ENCODE data around the gene GPR32. TPM values are rescaled to one million over a fixed set of nuclear protein-coding genes. Genes with fewer than 3 reads are reported as not detected.

The GPR32 gene
- total RNA-seq, 1 donor from 2014 or later = not detected

DNA sequence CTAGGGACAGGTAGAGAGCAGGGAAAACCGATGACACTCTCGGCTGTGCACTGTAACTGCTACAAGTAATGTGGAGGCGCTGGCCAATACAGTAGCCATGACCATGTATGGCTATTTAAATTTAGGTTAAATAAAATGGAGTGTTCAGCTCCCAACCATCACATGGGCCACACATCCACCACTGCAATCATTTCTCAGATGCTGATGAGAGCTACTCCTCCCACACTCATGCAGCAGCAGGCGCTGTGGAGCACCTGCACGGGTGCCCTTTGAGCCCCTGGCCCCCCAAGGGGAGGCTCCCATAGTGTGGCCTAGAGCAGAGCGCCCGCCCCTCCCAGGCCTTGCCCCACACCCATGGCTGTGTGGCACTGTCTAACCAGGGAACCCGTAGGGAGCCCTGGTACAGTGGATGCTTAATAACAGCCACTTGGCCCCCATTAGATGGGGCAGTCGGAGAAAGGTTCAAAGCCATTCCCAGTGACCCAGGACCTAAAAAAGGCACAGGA is 25.9 kb downstream of the GPR32 start:
- TF ChIP-seq, protein P1, sequence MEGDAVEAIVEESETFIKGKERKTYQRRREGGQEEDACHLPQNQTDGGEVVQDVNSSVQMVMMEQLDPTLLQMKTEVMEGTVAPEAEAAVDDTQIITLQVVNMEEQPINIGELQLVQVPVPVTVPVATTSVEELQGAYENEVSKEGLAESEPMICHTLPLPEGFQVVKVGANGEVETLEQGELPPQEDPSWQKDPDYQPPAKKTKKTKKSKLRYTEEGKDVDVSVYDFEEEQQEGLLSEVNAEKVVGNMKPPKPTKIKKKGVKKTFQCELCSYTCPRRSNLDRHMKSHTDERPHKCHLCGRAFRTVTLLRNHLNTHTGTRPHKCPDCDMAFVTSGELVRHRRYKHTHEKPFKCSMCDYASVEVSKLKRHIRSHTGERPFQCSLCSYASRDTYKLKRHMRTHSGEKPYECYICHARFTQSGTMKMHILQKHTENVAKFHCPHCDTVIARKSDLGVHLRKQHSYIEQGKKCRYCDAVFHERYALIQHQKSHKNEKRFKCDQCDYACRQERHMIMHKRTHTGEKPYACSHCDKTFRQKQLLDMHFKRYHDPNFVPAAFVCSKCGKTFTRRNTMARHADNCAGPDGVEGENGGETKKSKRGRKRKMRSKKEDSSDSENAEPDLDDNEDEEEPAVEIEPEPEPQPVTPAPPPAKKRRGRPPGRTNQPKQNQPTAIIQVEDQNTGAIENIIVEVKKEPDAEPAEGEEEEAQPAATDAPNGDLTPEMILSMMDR (conservative IDR thresholded peaks at IDR 0.05) = no peak
- Mint-ChIP-seq H3K27ac (no peak overlapping the region), H3K4me1 (ENCODE audit: unreplicated experiment) (peaks cover 4% of the 10 kb centered on the region), H3K9me3 (no peaks in the 10 kb centered on the region), H3K36me3 (peaks cover 5% of the 10 kb centered on the region), H3K27me3 (no peaks in the 10 kb centered on the region), H3K4me3 (no peak overlapping the region)
- no peak for DNase-seq (ENCODE audit: extremely low spot score, unreplicated experiment)

DNA sequence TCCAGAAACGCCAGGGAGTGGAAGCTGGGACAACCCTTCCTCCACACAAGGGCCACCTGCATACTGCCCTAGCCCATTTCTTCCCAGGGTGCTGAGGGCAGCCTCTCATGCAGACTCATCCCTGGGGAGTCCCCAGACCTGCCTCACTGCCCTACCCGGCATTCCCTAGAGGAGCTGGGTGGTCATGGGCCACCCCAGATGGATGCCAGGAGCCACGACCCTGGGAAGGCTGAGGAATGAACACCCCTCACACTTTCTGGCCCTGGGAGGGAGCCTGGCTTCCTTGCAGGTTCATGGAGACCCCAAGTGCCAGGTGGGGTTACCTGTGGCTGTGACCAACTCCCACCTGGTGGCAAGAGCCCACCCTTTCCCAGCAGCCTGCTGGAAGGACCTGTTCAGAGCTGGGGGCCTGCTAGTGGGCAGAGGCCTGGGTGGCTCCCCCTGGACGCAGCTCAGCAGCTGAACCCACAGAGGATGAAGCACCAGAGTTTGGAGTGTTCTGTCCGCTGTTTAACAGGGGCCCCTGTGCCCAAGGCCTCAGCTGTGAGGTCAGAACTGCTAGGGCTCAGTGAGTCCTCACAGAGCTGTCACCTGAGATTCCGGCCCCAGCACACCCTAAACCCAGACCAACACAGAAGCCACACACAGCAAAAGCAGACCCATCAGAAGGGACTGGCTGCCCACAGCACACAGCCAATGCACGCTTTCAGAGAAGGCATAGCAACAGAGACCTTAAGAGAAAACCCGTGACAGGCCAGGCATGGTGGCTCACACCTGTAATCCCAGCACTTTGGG is 26.6 kb downstream of the GPR32 start:
- H3K27ac Mint-ChIP-seq = no peak overlapping the region
- no peak for DNase-seq (ENCODE audit: extremely low spot score, unreplicated experiment)
- H3K4me1 Mint-ChIP-seq (ENCODE audit: unreplicated experiment) = peaks cover 6% of the 10 kb centered on the region
- TF ChIP-seq, protein P1 (conservative IDR thresholded peaks at IDR 0.05) = no peak
- H3K9me3 Mint-ChIP-seq = no peaks in the 10 kb centered on the region
- H3K27me3 Mint-ChIP-seq = no peaks in the 10 kb centered on the region
- peaks cover 6% of the 10 kb centered on the region for H3K36me3 Mint-ChIP-seq
- H3K4me3 Mint-ChIP-seq = no peak overlapping the region

DNA sequence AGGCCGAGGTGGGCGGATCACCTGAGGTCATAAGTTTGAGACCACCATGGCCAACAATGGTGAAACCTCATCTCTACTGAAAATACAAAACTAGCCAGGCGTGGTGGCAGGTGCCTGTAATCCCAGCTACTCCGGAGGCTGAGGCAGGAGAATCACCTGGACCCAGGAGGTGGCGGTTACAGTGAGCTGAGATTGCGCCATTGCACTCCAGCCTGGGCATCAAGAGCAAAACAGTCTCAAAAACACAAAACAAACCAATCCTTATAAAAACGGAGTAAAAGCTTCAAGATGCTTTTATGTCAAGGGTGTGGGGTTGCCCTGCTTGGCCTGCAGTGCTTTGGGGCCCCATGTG is 27.1 kb downstream of the GPR32 start:
- H3K4me3 Mint-ChIP-seq = no peak overlapping the region
- no peaks in the 10 kb centered on the region for H3K27me3 Mint-ChIP-seq
- peaks cover 6% of the 10 kb centered on the region for H3K4me1 Mint-ChIP-seq (ENCODE audit: unreplicated experiment)
- DNase-seq (ENCODE audit: extremely low spot score, unreplicated experiment) = no peak
- peaks cover 9% of the 10 kb centered on the region for H3K36me3 Mint-ChIP-seq
- H3K27ac Mint-ChIP-seq = no peak overlapping the region
- no peaks in the 10 kb centered on the region for H3K9me3 Mint-ChIP-seq
- TF ChIP-seq, protein P1 (conservative IDR thresholded peaks at IDR 0.05) = no peak

DNA sequence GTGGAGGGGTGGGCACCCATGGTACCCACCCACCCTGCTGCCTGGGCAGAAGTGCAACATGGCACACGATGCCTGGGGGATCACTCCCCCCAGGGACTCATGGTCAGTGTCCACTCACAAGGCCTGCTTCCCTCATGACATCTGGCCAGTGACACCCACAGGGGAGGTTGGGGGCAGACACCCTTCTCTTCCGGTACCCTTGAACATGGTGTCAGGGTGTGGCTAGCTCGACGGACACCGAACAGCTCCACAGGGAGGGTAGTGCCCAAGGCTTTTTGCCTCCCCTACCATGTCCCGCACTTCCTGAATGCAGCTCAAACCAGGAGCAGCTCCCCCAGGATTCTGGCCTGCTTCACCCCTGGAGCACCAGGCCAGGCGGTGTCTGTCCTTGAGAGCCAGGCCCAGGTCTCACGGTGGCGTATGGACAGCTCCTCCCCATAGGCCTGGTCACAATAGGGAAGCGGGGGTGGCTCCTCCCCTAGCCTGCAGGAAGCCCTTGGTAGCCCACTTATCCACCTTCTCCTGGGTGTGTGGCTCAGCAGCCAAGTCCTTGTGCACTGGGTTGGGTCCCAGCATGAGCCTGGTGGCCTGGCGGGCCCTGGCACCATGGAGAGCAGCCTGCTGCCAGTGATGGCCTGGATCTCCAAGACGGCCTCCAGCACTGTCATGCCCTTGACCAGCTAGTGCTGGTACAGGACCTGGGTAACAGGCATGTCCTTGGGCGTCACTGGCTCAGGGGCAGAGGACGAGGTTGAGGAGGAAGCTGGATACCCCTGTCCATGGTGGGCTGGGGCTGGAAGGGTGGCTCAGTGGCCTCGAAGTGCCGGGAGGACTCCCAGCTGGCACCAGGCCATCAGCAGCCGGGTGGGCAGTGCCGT is 27.8 kb downstream of the GPR32 start:
- Mint-ChIP-seq H3K27ac (no peak overlapping the region), H3K27me3 (no peaks in the 10 kb centered on the region), H3K9me3 (no peaks in the 10 kb centered on the region), H3K4me1 (ENCODE audit: unreplicated experiment) (peaks cover 11% of the 10 kb centered on the region), H3K36me3 (peaks cover 9% of the 10 kb centered on the region), H3K4me3 (no peak overlapping the region)
- DNase-seq (ENCODE audit: extremely low spot score, unreplicated experiment) = no peak
- TF ChIP-seq, protein P1 (conservative IDR thresholded peaks at IDR 0.05) = no peak

DNA sequence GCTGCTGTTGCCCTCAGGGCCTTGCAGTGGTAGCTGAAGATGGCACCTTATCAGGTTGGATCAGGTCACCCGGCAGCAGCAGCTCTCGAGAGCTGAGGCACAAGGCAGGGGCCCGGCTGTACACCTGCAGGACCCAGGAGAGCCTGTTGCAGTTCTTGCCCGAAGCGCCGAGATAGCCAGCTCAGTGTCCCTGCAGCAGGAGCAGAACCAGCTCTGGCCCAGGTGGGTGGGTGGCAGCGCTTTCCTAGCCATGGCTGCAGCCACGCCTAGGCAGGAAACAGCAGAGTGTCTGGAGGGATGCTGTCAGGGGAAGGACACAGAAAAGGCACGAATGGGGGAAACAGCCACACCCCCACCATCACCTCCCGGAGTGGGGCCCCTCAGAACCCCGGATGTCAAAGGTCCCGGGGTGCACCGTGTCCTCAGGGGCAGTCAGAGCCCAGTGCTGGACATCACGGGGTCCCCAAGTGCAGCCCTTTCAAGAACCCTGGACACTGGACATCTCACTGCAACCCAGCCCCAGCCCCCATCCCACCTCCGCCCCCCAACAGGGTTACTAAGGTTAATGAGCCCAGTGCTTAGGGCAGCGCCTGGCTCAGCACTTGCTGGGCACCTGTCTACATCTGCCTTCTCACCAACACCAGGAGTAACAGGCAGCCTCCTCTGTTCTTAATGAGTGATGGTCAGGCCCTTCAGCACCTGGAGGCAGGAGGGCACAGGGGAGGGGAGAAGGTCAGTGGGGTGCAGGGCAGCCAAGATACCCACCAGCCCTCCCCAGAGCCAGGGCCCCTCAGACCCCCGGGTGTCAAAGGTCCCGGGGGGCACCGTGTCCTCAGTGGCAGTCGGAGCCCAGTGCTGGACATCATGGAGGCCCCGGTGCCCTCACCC is 28.6 kb downstream of the GPR32 start:
- no peak overlapping the region for H3K27ac Mint-ChIP-seq
- no peaks in the 10 kb centered on the region for H3K9me3 Mint-ChIP-seq
- no peaks in the 10 kb centered on the region for H3K27me3 Mint-ChIP-seq
- H3K4me1 Mint-ChIP-seq (ENCODE audit: unreplicated experiment) = peaks cover 11% of the 10 kb centered on the region
- TF ChIP-seq, protein P1 (conservative IDR thresholded peaks at IDR 0.05) = no peak
- H3K4me3 Mint-ChIP-seq = no peak overlapping the region
- no peak for DNase-seq (ENCODE audit: extremely low spot score, unreplicated experiment)
- H3K36me3 Mint-ChIP-seq = peaks cover 9% of the 10 kb centered on the region
